Sigmoid colon (tissue), 4 donors: ENCODE results near the gene NPW.

Experiments used
- EP300 ChIP-seq, 4 donors: sonication (generic); formaldehyde crosslinking; IDR thresholded peaks; one replicate each; pipeline ENCODE4 v1.6.1; 2017; ENCODE audit warnings: antibody characterized with exemption in 4 of 4
- POLR2A ChIP-seq, 2 donors: fragments of 450-650 bp; IDR thresholded peaks; one replicate each; pipeline ENCODE4 v1.6.1; 2016; ENCODE audit warnings: antibody characterized with exemption in 2 of 2, mild to moderate bottlenecking in 2 of 2, moderate library complexity in 2 of 2
- POLR2AphosphoS5 ChIP-seq, 4 donors: sonication (generic); formaldehyde crosslinking; IDR thresholded peaks; one replicate each; pipeline ENCODE4 v1.6.1; 2017; ENCODE audit warnings: antibody characterized with exemption in 4 of 4
- TF ChIP-seq, protein P1 (sequence below), 4 experiments: fragments of 450-650 bp in 3 of 4; fragments of 200-600 bp in 1 of 4; IDR thresholded peaks; one replicate each; pipeline ENCODE4 v1.5.1; 2016 to 2019; ENCODE audit warnings: antibody characterized with exemption in 4 of 4, mild to moderate bottlenecking in 3 of 4, moderate library complexity in 2 of 4

DNA sequence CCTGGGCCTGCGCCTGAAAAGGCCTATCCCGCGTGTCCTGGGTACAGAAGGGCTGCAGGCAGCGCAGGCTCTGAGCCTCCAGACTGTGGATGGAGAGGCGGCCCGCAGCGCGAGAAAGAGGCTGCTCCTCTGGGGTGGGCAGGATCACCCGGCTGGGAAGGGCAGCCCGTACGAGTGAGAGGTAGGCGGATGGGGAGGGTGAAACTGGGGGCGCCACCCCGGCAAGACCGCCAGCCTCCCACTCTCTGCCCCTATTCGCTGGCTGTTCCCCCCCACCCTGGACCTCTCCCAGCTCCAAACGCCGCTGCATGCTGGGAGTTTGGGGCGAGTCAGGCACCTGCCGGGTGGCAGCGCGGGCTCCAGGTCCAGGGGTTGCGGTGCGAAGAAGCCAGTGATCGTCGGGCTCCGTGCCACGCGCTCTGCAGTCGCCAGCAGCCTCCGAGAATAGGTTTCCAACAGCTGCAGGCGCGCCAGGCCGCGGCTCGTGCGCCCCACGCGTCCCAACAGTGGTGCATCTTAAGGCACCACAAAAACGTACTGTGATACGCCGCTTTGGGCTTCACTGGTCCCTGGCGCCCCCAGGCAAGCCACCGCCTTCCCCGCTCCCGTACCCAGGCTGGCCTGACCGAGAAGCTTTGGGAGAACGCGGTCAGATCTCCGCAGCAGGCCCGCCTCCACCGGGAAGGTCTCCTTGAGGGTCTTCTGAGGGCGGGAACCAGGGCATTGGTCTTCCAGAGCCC, 39.4 kb upstream of the NPW start:
- TF ChIP-seq POLR2A (IDR thresholded peaks at IDR 0.05) (no peak), POLR2AphosphoS5 (IDR thresholded peaks at IDR 0.05) (no peak), EP300 (IDR thresholded peaks at IDR 0.05) (no peak)
- TF ChIP-seq, protein P1, sequence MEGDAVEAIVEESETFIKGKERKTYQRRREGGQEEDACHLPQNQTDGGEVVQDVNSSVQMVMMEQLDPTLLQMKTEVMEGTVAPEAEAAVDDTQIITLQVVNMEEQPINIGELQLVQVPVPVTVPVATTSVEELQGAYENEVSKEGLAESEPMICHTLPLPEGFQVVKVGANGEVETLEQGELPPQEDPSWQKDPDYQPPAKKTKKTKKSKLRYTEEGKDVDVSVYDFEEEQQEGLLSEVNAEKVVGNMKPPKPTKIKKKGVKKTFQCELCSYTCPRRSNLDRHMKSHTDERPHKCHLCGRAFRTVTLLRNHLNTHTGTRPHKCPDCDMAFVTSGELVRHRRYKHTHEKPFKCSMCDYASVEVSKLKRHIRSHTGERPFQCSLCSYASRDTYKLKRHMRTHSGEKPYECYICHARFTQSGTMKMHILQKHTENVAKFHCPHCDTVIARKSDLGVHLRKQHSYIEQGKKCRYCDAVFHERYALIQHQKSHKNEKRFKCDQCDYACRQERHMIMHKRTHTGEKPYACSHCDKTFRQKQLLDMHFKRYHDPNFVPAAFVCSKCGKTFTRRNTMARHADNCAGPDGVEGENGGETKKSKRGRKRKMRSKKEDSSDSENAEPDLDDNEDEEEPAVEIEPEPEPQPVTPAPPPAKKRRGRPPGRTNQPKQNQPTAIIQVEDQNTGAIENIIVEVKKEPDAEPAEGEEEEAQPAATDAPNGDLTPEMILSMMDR (IDR thresholded peaks at IDR 0.05), result no peak
